HL-60 (cell line): ENCODE results near the gene UMPS.

ENCODE experiments used
- DNase-seq, 2 experiments: peaks; one replicate each; pipeline ENCODE4 v3.0.0-alpha.2; 2010 to 2020; ENCODE audit warnings: low read depth in 1 of 2, low spot score in 1 of 2
- H3K27ac ChIP-seq: fragments of 250-450 bp; sonication (Bioruptor Pico); replicated peaks from 2 replicates; pipeline ENCODE4 v1.5.1; 2020; ENCODE audit warnings: mild to moderate bottlenecking, moderate library complexity
- H3K27me3 ChIP-seq: fragments of 250-450 bp; sonication (Bioruptor Pico); 2 replicates; pipeline ENCODE4 v1.5.1; 2021; ENCODE audit warnings: mild to moderate bottlenecking, moderate library complexity; ENCODE audit not compliant: insufficient read depth, poor library complexity, severe bottlenecking
- H3K4me3 ChIP-seq: replicated peaks from 2 replicates; pipeline ENCODE4 v1.5.1; 2011; ENCODE audit warnings: mild to moderate bottlenecking, control low read depth, low read length; ENCODE audit not compliant: insufficient read depth
- CTCF ChIP-seq: IDR thresholded peaks from one replicate; pipeline ENCODE4 v1.5.1; 2011; ENCODE audit warnings: low read length, control low read depth, inconsistent platforms; ENCODE audit not compliant: insufficient read depth
- GABPA ChIP-seq: IDR thresholded peaks from 2 replicates; pipeline ENCODE4 v1.6.1; 2012; ENCODE audit warnings: low read depth
- POLR2AphosphoS5 ChIP-seq: IDR thresholded peaks from 2 replicates; pipeline ENCODE4 v1.6.1; 2012; ENCODE audit warnings: low read depth
- REST ChIP-seq: IDR thresholded peaks from 2 replicates; pipeline ENCODE4 v1.6.1; 2012; ENCODE audit warnings: low read depth; ENCODE audit not compliant: insufficient replicate concordance
- SPI1 ChIP-seq: IDR thresholded peaks from 2 replicates; pipeline ENCODE4 v1.6.1; 2012; ENCODE audit warnings: low read depth, mild to moderate bottlenecking, borderline replicate concordance

UMPS gene

GRCh38 chr3:124766113-124767095 is 36.2 kb downstream of the UMPS start:
- no peak overlapping the region for H3K27ac ChIP-seq
- TF ChIP-seq GABPA (no peak), CTCF (no peak), SPI1 (no peak), REST (no peak), POLR2AphosphoS5 (no peak)
- H3K27me3 ChIP-seq: peaks cover 3% of the 10 kb centered on the region
- DNase-seq: no peak
- H3K4me3 ChIP-seq: no peak overlapping the region

- no peak overlapping the region for H3K27ac ChIP-seq
- H3K4me3 ChIP-seq: no peak overlapping the region
- DNase-seq: no peak
- TF ChIP-seq SPI1: no peak
- no peak for TF ChIP-seq POLR2AphosphoS5
- TF ChIP-seq GABPA: no peak
- no peak for TF ChIP-seq CTCF
- TF ChIP-seq REST: no peak
- peaks cover 9% of the 10 kb centered on the region for H3K27me3 ChIP-seq
These were observed 37.0 kb downstream of the UMPS start for GRCh38 chr3:124767264-124767663.

GRCh38 chr3:124767691-124768090 is 37.4 kb downstream of the UMPS start:
- no peak for DNase-seq
- H3K27ac ChIP-seq: no peak overlapping the region
- H3K4me3 ChIP-seq: no peak overlapping the region
- peaks cover 10% of the 10 kb centered on the region for H3K27me3 ChIP-seq
- TF ChIP-seq POLR2AphosphoS5 (no peak), SPI1 (no peak), REST (no peak), GABPA (no peak), CTCF (no peak)
